HG03469 (cell line): ENCODE results near the gene NUMA1.
A peak's percentile ranks its signal among the peaks of the same experiment; 100 is the strongest.

Source experiments
- ATAC-seq: cut with Tn5 transposase; IDR thresholded peaks from one replicate; pipeline ENCODE4 v1.9.1; 2021; ENCODE audit warnings: mild to moderate bottlenecking, moderate library complexity, moderate number of reproducible peaks; ENCODE audit not compliant: unreplicated experiment

NUMA1 gene

GRCh38 chr11:72002841-72003775, 77.2 kb downstream of the NUMA1 start:
- ATAC-seq = no peak

GRCh38 chr11:72001834-72002591, 78.3 kb downstream of the NUMA1 start:
- no peak for ATAC-seq

DNA sequence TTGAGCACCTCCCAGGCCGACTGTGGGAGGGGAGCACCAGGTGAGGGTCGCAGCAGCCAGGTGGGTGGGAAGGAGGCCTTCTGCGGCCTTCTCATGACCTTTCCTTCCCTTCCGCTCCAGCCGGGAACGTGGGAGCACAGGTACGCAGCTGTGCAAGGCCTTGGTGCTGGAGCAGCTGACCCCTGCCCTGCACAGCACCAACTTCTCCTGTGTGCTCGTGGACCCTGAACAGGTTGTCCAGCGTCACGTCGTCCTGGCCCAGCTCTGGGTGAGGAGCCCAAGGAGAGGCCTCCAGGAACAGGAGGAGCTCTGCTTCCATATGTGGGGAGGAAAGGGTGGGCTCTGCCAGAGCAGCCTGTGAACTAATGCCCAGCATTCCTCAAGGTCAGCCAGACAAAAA, 79.1 kb downstream of the NUMA1 start:
- no peak for ATAC-seq

DNA sequence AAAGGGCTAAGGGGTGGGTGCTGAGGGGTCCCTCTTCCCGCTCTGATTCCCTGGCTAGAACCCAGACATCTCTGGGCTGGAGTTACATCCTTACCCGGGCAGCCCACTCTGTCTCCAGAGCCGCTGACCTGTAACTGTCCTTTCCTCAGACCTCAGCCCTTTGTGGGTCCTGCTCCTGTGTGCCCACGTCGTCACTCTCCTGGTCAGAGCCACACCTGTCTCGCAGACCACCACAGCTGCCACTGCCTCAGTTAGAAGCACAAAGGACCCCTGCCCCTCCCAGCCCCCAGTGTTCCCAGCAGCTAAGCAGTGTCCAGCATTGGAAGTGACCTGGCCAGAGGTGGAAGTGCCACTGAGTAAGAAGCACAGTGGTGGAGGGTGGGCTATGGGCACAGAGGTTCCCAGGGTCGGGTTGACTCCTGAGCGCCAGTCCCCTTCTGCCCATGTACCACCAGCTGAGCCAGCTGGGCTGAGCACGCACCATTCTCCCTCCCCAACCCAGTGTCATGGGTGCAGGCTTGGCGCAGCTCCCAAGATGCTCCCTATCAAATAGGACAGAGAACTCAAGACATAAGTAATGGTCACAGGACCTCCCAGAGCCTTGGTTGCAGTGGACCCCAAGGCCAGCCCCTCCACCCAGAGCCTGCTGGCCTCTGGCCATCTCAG, 80.0 kb downstream of the NUMA1 start:
- ATAC-seq = no peak

- no peak for ATAC-seq
Measured at GRCh38 chr11:71999798-72000197, 80.5 kb downstream of the NUMA1 start.

DNA sequence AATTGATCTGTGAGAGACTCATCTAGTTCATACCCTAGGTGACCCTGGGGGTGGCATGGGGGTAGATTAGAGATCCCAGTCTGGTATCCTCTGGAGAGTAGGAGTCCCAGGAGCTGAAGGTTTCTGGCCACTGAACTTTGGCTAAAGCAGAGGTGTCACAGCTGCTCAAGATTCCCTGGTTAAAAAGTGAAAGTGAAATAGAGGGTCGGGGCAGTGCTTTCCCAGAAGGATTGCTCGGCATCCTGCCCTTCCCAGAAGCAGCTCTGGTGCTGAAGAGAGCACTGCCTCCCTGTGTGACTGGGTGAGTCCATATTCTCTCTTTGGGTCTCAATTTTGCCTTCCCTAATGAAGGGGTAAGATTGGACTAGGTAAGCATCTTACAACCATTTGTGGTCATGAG, 81.0 kb downstream of the NUMA1 start:
- no peak for ATAC-seq

DNA sequence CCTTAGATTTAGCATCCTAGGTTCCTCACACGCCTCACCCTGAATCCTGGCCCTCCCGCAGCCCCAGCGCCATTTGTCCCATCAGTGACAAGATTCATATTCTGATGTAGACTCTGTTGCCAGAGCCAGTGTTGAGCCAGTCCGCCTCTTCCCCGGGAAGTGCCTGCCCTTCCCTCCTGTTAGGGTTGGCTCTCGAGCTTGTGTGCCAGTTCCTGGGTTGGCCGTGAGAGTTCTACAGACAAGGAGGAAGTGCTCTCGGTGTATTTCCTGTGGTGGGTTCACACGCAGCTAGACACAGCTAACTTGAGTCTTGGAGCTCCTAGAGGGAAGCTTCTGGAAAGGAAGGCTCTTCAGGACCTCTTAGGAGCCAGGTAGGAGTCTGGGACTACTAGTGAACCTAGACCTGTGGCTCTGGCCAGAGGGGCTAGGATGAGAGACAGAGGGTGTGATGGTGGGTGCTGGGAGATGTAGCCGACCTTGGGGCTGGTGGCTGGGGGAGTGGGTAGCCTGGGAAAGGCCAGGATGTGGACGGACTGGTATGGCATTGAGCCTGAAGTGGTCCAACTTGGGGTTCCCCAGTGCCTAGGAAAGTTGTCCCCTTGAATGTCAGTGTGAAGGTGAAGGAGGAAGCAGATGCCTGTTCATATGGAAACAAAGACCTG, 81.6 kb downstream of the NUMA1 start, which contains the start of gene IL18BP:
IL18BP (plus strand) TSS at position 261 of the 662 bp plus-strand sequence. CDS start 1,076 bp downstream, outside the sequence.
- no peak for ATAC-seq

GRCh38 chr11:71998061-71998460, 82.3 kb downstream of the NUMA1 start:
- ATAC-seq = no peak

GRCh38 chr11:71997594-71997993, 82.7 kb downstream of the NUMA1 start:
- ATAC-seq = no peak

DNA sequence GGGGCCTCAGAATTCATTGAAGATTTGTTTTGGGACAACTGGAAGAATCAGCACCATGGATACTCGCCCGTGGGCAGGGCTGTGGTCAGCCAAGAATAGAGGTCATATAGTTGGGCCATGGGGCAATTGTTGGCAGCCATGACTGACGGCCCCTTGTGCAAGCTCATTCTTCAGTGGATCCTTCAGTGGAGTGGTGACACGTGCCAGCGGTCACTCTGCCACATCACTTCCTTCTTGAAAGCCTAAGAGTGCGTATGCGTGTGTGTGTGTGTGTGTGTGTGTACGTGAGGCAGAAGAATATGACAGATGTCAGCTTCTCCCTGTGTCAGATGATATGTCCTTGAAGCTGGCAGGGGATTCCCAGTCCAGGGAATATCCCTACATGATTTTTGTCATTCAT, 83.4 kb downstream of the NUMA1 start:
- no peak for ATAC-seq

GRCh38 chr11:71996517-71996916, 83.8 kb downstream of the NUMA1 start:
- no peak for ATAC-seq

DNA sequence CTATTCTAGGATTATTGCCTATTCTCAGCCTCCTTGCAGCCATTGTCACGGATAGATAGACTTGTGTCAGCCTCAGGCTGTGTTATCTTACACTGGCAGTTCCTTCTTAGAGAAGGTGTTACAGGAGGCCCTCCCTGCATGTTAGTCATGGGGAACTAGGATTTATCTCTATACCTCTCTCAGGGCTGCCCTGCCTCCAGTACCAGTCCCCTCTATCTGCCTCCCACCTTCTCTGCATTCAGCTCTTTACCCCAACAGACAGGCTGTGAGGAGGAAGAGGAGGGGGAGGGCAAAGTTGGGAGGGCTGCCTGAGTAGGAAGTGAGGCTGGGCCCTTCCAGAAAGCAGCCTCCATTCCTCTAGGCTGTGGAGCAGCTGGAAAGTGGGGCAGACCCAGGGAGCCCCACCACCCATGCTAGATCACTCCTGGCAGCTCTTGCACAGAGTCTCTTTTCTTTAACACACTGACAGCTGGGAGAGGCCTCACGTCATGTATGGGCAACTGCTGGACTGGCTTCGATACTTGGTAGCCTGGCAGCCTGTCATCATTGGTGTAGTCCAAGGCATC, 84.5 kb downstream of the NUMA1 start:
- ATAC-seq = no peak

DNA sequence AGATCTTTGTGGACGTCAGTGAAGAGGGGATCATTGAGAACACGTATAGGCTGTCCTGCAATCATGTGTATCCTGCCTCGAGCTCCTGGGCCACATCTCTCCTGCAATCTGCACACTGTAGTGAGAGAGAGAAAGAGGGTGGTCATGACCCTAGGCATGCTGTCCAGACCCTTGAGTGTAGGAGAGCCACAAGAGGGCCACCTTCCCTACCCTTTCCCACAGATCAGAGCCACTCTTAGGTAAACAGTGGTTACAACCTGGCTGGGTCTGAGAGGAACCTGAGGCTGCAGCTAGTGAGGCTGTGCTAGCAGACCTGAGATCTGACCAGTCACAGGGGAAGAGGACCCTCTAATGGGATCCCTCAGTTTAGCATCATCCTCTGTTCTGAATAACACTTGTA, 85.6 kb downstream of the NUMA1 start:
- ATAC-seq = no peak

DNA sequence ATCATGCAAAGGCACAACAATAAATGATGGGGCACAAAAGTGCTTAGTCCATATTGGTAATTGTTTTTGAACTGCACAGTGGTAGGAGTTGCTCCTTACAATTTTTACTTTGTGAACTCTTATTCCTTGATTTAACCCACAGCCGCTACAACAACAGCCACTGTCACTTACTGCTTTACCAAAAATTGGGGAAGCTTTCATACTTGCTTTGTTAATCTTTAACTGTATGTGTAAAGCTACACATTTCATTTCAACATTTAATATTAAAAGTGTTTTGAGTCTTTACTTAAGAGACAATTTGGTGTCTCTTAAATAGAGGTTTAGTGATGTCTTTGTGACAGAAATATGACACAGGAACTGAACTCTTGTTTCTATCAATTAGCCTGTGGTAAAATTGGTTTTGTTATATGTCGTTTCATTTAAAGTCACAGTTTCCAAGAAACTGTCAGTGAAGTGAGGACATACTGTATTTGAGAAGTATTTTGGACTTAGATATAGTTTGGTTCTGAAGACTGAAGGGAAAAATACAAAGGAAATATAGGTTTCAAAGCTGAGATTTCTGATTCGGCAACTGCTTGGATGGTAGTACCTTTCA, 88.1 kb downstream of the NUMA1 start:
- no peak for ATAC-seq

GRCh38 chr11:71991494-71991893, 88.8 kb downstream of the NUMA1 start:
- peak; percentile 48 for ATAC-seq

GRCh38 chr11:71990701-71991100, 89.6 kb downstream of the NUMA1 start:
- no peak for ATAC-seq

DNA sequence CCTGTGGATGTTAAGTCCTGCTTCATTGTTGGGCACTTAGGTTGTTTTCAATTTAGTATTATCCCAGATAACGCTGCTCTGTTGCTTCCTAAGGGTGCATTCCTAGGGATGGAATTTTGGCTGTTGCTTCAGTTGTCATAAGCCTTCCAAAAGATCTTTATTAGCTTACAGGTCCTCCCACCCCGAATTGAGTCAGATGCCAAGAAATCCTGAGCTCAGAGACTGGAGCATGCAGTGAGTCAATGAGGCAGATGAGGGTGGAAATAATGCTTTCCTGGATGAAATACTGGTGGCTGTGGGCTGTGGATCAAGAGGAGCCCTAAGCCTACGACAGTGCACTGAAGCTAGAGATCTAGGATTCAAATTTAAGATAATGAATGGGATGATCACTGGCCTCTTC, 92.3 kb downstream of the NUMA1 start:
- no peak for ATAC-seq

DNA sequence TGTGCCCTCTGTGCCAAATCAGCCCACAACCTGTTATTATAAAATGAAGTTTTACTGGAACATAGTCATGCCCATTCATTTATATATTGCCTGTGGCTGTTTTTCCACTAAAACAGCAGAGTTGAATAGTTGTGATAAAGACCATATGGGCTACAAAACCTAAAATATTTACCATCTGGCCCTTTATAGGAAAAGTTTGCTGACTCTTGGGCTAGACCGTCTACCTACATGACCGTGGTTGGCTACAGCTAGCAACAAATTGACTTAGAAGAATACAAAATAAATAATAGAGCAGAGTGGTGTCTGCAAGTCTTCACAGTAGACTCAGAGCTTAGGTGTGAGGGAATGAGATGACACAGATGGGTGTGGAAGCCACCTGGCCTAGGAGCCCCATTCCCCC, 92.8 kb downstream of the NUMA1 start:
- no peak for ATAC-seq

DNA sequence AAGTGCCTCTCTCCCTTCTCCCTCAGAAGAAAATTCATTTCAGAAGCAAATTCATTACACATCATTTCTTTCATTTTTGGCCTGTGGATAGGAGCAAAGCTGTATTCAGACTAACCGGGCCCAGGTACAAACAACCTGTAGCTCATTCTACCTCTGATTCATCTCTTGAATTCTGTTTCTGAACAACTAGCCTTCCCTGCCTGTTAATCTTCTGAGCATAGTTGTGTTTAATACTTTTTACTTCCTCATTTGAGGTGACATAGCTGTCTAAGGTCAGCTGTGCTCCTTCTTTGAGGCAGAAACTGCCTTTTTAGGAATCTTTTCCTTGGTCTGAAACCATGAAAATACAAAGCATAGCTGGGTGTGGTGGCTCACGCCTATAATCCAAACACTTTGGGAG, 94.2 kb downstream of the NUMA1 start:
- ATAC-seq = no peak

- no peak for ATAC-seq
Measured at GRCh38 chr11:71979602-71980001, 100.7 kb downstream of the NUMA1 start.
